Gastrocnemius medialis (tissue), 4 donors: ENCODE results near the gene TMEM92. TPM values are rescaled to one million over a fixed set of nuclear protein-coding genes. Genes with fewer than 3 reads are reported as not detected.
A peak's percentile ranks its signal among the peaks of the same experiment; 100 is the strongest.

ENCODE experiments used
- ATAC-seq, 2 donors: fragments of 150-250 bp; one replicate each; pipeline ENCODE4 v1.9.1; 2016
- DNase-seq, 2 donors: peaks; one replicate each; pipeline ENCODE4 v3.0.0-alpha.2; 2019
- H3K27ac ChIP-seq, 4 donors: fragments of 200-600 bp; sonication (generic); 1 replicate in 1 of 4; 2 replicates in 3 of 4; pipeline ENCODE4 v1.5.1; 2016 to 2018; ENCODE audit warnings: mild to moderate bottlenecking in 2 of 4, moderate library complexity in 1 of 4
- H3K27me3 ChIP-seq, 3 donors: fragments of 200-600 bp; sonication (generic) in 2 of 3; 1 replicate in 1 of 3; 2 replicates in 2 of 3; pipeline versions ENCODE4 v1.5.1 to v1.6.0; 2016 to 2019; ENCODE audit warnings: mild to moderate bottlenecking in 1 of 3, moderate library complexity in 1 of 3
- H3K36me3 ChIP-seq, 2 donors: fragments of 200-600 bp; sonication (generic) in 1 of 2; one replicate each; pipeline ENCODE4 v1.5.1; 2017 to 2018
- H3K4me1 ChIP-seq, 2 donors: fragments of 200-600 bp; sonication (generic) in 1 of 2; one replicate each; pipeline ENCODE4 v1.5.1; 2016 to 2017; ENCODE audit warnings: mild to moderate bottlenecking in 2 of 2
- H3K4me3 ChIP-seq, 4 donors: fragments of 200-600 bp; sonication (generic) in 3 of 4; 1 replicate in 1 of 4; 2 replicates in 3 of 4; pipeline ENCODE4 v1.5.1; 2016 to 2019; ENCODE audit warnings: mild to moderate bottlenecking in 2 of 4
- H3K9me3 ChIP-seq, 3 donors: fragments of 200-600 bp; sonication (generic) in 2 of 3; 1 replicate in 1 of 3; 2 replicates in 2 of 3; pipeline ENCODE4 v1.5.1; 2016 to 2019
- POLR2A ChIP-seq, 2 donors: fragments of 450-650 bp; IDR thresholded peaks; one replicate each; pipeline ENCODE4 v1.6.1; 2017; ENCODE audit warnings: antibody characterized with exemption in 2 of 2, mild to moderate bottlenecking in 2 of 2, moderate library complexity in 2 of 2
- in situ Hi-C, 4 donors: fragments of 200-750 bp; cut with MboI; loops; one replicate each; pipeline versions ENCODE4 v1.15.0 to v1.8.0; 2017; ENCODE audit warnings: low sequenced_read_pairs in 4 of 4
- intact Hi-C: fragments of 100-400 bp; cut with DNase I; formaldehyde crosslinking; loops from one replicate; pipeline ENCODE4 v1.15.1; 2023; ENCODE audit warnings: low total_unique reads
- total RNA-seq, 4 donors: library from RNA; depleted of rRNA; stranded (reverse); fragments of >200 nt; gene quantifications; one replicate each; pipeline versions ENCODE4 v1.1.0 to v1.2.3, GENCODE V29; 2016
- TF ChIP-seq, protein P1 (sequence below), 5 experiments: fragments of 450-650 bp in 3 of 5; fragments of 200-600 bp in 2 of 5; sonication (generic) in 2 of 5; IDR thresholded peaks in 4 of 5; conservative IDR thresholded peaks in 1 of 5; 1 replicate in 4 of 5; 2 replicates in 1 of 5; pipeline ENCODE4 v1.5.1; 2016 to 2019; ENCODE audit warnings: antibody characterized with exemption in 5 of 5, mild to moderate bottlenecking in 3 of 5, moderate library complexity in 3 of 5

TMEM92 gene
- total RNA-seq, 4 donors from 2014 or later = not detected

GRCh38 chr17:50289278-50289677, 15.0 kb downstream of the TMEM92 start:
- no peak overlapping the region for H3K4me3 ChIP-seq

DNA sequence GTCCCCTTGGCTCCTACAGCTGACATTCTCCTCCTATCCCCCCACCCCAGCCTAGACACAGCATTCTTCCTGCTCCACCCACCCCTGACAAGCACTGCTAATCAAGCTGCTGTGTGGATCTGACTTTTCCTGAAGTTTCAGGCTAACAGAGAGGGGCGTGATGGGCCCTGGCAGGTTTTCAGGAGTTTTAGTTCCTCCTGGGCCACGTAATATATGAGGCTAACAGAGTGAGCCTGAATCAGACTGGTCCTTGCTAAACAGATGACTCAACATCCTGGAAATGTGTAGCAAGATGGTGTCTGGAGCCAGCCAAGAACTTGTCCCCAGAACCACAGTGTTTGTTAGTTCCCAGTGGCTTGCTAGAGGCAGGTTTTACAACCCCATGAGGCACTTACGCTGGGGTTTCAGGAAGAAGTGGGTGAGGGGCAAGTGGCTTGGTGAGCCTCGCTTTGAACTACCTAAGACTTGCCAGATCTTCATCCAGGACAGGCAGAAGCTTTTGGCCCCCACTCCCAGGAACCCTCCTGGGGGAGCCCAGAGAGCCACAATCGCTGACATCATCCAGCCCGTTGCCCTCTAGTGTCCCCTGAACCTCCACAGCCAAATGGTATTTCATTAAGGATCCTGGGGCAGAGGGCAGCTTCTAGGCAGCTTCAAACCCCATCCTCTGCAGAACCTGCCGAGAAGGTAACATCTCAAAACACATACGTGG, 15.9 kb downstream of the TMEM92 start:
- no peaks in the 10 kb centered on the region for H3K27me3 ChIP-seq
- DNase-seq (peak; percentile 55 to 71), ATAC-seq (peak; percentile 97 to 98)
- H3K4me3 ChIP-seq = no peak overlapping the region
- H3K27ac ChIP-seq = peak overlapping the region; percentile 33 to 70 (median 59)
- TF ChIP-seq POLR2A (IDR thresholded peaks at IDR 0.05) = no peak
- TF ChIP-seq, protein P1, sequence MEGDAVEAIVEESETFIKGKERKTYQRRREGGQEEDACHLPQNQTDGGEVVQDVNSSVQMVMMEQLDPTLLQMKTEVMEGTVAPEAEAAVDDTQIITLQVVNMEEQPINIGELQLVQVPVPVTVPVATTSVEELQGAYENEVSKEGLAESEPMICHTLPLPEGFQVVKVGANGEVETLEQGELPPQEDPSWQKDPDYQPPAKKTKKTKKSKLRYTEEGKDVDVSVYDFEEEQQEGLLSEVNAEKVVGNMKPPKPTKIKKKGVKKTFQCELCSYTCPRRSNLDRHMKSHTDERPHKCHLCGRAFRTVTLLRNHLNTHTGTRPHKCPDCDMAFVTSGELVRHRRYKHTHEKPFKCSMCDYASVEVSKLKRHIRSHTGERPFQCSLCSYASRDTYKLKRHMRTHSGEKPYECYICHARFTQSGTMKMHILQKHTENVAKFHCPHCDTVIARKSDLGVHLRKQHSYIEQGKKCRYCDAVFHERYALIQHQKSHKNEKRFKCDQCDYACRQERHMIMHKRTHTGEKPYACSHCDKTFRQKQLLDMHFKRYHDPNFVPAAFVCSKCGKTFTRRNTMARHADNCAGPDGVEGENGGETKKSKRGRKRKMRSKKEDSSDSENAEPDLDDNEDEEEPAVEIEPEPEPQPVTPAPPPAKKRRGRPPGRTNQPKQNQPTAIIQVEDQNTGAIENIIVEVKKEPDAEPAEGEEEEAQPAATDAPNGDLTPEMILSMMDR (IDR thresholded peaks at IDR 0.05 in 4 of 5, conservative IDR thresholded peaks at IDR 0.05 in 1 of 5) = no peak
- in situ Hi-C loops (loop anchor here in 1 of 4 donors (10.0 kb wide), 1 partner anchor 265 kb away; no protein-coding TSS in a partner anchor), intact Hi-C loops (loop anchor here (10.0 kb wide), 1 partner anchor 195 kb away; the partner anchor contains the start of gene PDK2)
- H3K36me3 ChIP-seq = no peaks in the 10 kb centered on the region
- H3K4me1 ChIP-seq = no peaks in the 10 kb centered on the region
- no peaks in the 10 kb centered on the region for H3K9me3 ChIP-seq

More at GRCh38 chr17:50289278-50289677, 15.0 kb downstream of the TMEM92 start:
- TF ChIP-seq, protein P1 (IDR thresholded peaks at IDR 0.05 in 4 of 5, conservative IDR thresholded peaks at IDR 0.05 in 1 of 5) = no peak
- TF ChIP-seq POLR2A (IDR thresholded peaks at IDR 0.05) = no peak
- Histone ChIP-seq H3K36me3 (no peaks in the 10 kb centered on the region), H3K9me3 (no peaks in the 10 kb centered on the region), H3K27me3 (no peaks in the 10 kb centered on the region), H3K27ac (peak overlapping the region; percentile 33 to 70 (median 59)), H3K4me1 (no peaks in the 10 kb centered on the region)
- in situ Hi-C loops = no loop called here
- ATAC-seq (no peak), DNase-seq (peak in 1 of 2 donors; percentile 37)
- intact Hi-C loops = no loop called here

DNA sequence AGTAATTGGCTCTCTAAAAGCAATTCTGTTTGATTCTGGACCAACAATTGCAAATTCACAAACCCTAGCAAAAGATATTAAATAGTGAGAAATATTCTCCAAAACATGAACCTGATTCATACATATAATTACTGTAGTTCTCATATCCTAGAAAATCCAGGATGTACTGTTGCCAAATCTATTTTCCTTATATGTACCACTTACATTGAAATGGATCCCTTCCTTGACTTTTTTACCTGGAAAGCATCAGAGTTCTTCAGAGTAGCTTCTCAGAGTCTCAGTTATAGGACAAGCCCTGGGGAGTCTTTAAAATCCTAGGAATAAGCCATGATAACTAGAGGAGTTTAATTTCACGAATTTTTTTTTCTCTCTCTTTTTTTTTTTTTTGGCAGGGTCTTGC, 16.7 kb downstream of the TMEM92 start:
- no peaks in the 10 kb centered on the region for H3K9me3 ChIP-seq
- no peaks in the 10 kb centered on the region for H3K36me3 ChIP-seq
- H3K27me3 ChIP-seq = no peaks in the 10 kb centered on the region
- no peaks in the 10 kb centered on the region for H3K4me1 ChIP-seq
- no peak for TF ChIP-seq POLR2A (IDR thresholded peaks at IDR 0.05)
- TF ChIP-seq, protein P1 (IDR thresholded peaks at IDR 0.05 in 4 of 5, conservative IDR thresholded peaks at IDR 0.05 in 1 of 5) = no peak
- in situ Hi-C loops (loop anchor here in 1 of 4 donors (10.0 kb wide), 1 partner anchor 266 kb away; no protein-coding TSS in a partner anchor), intact Hi-C loops (loop anchor here (10.0 kb wide), 1 partner anchor 196 kb away; the partner anchor contains the start of gene PDK2)
- ATAC-seq (no peak), DNase-seq (no peak)
- peak overlapping the region in 3 of 4 donors; percentile 33 to 70 (median 56) for H3K27ac ChIP-seq
- no peak overlapping the region for H3K4me3 ChIP-seq

- Histone ChIP-seq H3K9me3 (no peaks in the 10 kb centered on the region), H3K36me3 (no peaks in the 10 kb centered on the region), H3K4me3 (no peak overlapping the region), H3K4me1 (no peaks in the 10 kb centered on the region), H3K27me3 (no peaks in the 10 kb centered on the region), H3K27ac (no peak overlapping the region)
- DNase-seq (no peak), ATAC-seq (no peak)
- in situ Hi-C loops (loop anchor here in 1 of 4 donors (10.0 kb wide), 1 partner anchor 268 kb away; no protein-coding TSS in a partner anchor), intact Hi-C loops (loop anchor here (10.0 kb wide), 1 partner anchor 198 kb away; the partner anchor contains the start of gene PDK2)
- TF ChIP-seq, protein P1 (IDR thresholded peaks at IDR 0.05 in 4 of 5, conservative IDR thresholded peaks at IDR 0.05 in 1 of 5) = no peak
- TF ChIP-seq POLR2A (IDR thresholded peaks at IDR 0.05) = no peak
Observed at GRCh38 chr17:50292465-50292864, 18.2 kb downstream of the TMEM92 start.
